HEK293T (cell line): Measurements from ENCODE around the gene APLP2.

ENCODE experiments used
- BHLHE40 ChIP-seq: fragments of 450-650 bp; IDR thresholded peaks from 2 replicates; pipeline ENCODE4 v1.6.1; 2016; ENCODE audit warnings: mild to moderate bottlenecking, moderate library complexity, borderline replicate concordance
- FOXA1 ChIP-seq: fragments of 450-650 bp; IDR thresholded peaks from 2 replicates; pipeline ENCODE4 v1.6.1; 2016; ENCODE audit warnings: mild to moderate bottlenecking
- FOXM1 ChIP-seq: fragments of 450-650 bp; IDR thresholded peaks from 2 replicates; pipeline ENCODE4 v1.6.1; 2017; ENCODE audit warnings: mild to moderate bottlenecking, borderline replicate concordance
- PKNOX1 ChIP-seq: fragments of 450-650 bp; IDR thresholded peaks from 2 replicates; pipeline ENCODE4 v1.6.1; 2016
- TARDBP ChIP-seq: fragments of 450-650 bp; IDR thresholded peaks from 2 replicates; pipeline ENCODE4 v1.6.1; 2016
- ZNF384 ChIP-seq: fragments of 450-650 bp; IDR thresholded peaks from 2 replicates; pipeline ENCODE4 v1.6.1; 2016

DNA sequence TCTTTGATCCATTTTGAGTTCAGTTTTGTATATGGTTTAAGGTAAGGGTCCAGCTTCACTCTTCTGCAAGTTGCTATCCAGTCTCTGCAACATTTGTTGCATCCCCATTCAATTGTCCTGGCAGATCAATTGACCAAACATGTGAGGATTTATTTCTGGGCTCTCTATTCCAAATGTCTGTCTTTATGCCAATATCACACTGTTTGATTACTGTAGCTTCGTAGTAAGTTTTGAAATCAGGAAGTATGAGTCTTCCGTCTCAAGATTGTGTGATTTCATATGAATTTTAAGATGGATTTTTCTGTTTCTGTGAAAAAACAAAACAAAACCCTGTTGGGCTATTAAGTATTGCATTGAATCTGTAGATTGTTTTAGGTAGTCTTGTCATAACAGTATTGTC, 17.0 kb downstream of the APLP2 start:
- TF ChIP-seq BHLHE40, result no peak
- no peak for TF ChIP-seq FOXM1
- TF ChIP-seq ZNF384, result no peak
- TF ChIP-seq FOXA1, result no peak
- no peak for TF ChIP-seq PKNOX1
- no peak for TF ChIP-seq TARDBP
